ENCODE data around the gene PLXNA4.

DNA sequence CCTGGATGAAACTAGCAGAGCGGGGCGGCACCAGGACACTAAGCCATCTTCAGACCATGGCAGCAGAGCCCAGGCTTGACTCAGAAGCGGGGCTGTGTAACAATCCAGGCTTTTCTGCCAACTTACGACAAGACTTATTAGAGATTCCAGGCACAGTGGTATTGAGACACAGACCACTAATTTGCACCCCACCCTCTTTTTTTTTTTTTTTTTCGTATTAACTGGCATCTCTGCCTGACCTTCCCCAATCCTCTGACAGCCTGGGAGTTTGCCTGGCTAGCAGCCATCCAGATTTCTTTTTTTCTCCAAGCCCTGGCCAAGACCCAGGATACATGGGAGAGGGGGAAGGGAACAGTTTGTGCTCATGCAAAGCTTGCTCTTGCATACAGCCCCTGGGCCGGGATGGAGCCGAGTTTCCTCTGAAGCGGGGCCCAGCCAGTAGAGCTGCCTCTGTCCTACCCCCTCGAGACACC is 182.4 kb downstream of the PLXNA4 start:
- TF ChIP-seq, protein P1, sequence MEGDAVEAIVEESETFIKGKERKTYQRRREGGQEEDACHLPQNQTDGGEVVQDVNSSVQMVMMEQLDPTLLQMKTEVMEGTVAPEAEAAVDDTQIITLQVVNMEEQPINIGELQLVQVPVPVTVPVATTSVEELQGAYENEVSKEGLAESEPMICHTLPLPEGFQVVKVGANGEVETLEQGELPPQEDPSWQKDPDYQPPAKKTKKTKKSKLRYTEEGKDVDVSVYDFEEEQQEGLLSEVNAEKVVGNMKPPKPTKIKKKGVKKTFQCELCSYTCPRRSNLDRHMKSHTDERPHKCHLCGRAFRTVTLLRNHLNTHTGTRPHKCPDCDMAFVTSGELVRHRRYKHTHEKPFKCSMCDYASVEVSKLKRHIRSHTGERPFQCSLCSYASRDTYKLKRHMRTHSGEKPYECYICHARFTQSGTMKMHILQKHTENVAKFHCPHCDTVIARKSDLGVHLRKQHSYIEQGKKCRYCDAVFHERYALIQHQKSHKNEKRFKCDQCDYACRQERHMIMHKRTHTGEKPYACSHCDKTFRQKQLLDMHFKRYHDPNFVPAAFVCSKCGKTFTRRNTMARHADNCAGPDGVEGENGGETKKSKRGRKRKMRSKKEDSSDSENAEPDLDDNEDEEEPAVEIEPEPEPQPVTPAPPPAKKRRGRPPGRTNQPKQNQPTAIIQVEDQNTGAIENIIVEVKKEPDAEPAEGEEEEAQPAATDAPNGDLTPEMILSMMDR (IDR thresholded peaks at IDR 0.05; ENCODE audit: low read depth, low read length): no peak
- TF ChIP-seq POLR2A (IDR thresholded peaks at IDR 0.05; ENCODE audit: extremely low read depth, insufficient read length): no peak
- TF ChIP-seq MYC (IDR thresholded peaks at IDR 0.05; ENCODE audit: low read depth, low read length): no peak
